GM19467 (cell line): ENCODE data around the gene NT5E.

ENCODE experiments used
- ATAC-seq: cut with Tn5 transposase; IDR thresholded peaks from one replicate; pipeline ENCODE4 v1.9.1; 2021; ENCODE audit warnings: mild to moderate bottlenecking, moderate library complexity; ENCODE audit not compliant: unreplicated experiment

NT5E gene

DNA sequence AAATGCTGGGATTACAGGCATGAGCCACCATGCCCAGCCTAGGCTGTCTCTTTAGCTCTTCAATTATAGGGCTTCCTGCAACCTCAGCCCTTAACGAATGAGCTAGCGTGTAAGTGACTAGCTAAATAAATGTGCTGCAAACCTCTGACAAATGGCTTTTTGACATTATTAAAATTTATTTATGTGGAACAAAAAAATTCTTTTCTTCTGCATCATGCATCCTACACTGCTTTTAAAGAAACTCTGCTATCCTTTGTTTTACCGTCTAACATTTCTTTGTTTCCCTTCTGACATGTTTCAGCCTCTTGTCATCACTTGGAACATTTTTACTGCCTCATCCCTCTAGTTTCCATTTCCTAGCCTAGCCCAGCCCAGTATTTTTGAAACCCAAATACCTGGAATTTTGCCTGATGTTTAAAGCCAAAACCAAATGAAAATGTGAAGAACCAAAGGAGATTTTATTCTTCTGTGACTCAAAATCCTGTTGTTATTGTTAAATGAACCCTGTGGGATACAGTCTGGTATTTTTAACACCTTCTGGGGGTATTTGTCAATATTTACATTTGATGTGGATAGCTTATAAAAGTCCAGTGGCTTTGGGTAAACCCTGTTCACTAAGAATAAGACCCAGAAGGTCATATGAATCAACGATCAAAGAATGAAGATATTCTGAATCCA, 9.5 kb downstream of the NT5E start:
- ATAC-seq = no peak

DNA sequence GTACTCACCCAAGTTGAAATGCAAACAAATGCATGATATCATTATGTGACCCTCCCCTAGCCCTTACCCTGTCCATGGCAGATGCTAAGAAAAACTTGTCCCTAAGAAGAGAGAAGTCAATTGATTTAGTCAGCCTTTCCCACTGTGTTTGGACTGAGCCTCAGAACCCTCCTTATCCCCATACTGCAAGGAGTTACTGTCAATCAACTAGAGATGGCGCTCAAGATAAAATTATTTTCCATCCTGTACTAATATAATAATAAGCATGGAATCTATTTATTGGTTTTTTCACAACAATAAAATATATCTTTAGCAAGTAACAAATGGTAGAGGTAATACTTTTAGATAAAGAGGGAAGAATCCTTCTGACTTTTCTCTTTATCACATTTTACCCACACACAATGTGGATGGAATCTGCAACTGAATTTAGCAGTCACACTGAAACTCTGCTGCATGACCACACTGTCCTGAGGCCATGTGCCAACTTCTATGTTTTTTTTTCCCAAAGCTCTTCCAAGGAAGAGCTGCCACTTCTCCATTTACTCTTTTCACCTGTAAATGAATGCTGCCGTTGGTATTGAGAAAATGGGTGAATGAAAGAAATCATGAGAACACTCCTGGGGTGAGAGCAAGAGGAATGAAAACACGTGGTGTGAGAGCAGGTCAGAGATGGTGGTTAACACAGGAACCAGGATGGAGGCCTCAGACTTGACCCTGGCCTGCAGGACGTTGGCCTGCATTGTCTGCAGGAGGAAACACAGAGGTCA, 10.5 kb downstream of the NT5E start:
- no peak for ATAC-seq

DNA sequence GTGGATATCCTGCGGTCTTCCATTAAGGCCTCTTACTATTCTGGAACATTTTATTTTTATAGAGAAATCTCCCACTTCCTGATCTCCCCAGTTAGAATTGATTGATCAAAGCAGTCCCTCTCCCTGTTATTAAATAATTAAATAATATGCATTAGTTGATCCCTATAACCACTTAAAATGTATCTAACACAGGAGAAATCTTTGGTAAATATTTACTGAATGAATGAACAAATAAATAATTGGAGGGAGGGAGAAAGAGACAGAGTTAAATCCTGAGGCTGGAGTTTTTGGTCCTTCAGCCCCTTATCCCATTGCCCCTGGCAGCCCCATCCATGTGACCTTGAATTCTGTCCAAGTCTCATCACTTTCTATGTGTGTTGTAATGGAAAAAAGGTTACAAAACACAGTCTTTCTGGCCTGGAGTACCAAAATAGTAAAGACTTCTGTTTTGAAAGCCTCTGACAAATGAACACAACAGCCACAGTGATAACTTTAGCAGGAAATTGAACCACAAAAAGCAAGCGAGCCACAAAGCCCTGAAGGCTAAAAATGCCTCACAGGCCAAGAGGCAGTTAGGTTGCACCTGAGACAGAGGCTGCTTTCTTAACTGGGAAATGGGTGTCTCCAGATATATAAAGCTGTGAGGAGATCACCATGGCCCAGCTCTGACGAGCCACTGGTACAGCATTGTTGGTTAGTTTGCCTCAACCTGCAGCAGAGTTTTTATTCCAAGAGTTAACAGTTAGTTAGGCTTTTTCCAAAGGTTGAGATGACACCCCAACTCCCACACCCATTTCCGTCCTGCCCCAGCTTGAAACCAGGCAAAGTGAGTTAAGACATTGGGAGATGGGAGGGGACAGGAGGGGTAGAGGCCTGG, 11.3 kb downstream of the NT5E start:
- ATAC-seq = peak; percentile 71

DNA sequence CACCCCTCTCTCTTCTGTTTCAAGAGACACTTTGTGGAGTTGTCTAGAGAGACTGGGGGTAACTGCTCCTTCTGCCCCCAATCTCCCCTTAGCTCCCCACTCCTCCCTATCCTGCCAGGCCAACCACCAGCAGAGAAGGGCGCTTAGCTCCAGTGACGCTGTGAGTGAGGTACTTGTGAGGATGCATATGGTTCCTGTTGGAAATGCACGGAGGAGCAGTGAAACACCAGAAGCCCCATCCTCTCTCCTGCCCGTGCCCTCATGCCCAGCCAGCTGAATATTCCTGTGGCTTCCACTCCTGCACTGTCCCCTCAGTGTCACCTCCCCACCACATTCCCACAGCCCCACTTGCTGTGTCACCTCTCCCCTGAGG, 11.9 kb downstream of the NT5E start:
- ATAC-seq = no peak

DNA sequence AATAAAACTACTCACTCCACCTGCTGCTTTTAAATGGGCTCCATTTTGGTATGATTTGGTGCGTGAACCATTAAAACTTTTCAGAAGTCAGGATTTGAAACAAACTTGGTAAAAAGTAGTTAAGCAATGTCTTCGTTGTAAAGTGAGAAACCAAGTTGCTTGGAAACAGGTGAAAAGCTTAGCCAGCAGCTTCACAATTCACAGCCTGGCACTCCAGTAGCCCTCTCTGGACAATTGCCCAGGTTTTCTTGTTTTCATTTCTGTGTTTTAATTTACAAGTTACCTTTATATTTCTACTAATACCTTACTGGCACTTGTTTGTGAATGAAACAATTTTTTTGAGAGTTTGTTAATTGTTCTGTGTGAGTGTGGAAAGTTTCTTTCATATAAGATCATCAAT, 12.8 kb downstream of the NT5E start:
- ATAC-seq = no peak

DNA sequence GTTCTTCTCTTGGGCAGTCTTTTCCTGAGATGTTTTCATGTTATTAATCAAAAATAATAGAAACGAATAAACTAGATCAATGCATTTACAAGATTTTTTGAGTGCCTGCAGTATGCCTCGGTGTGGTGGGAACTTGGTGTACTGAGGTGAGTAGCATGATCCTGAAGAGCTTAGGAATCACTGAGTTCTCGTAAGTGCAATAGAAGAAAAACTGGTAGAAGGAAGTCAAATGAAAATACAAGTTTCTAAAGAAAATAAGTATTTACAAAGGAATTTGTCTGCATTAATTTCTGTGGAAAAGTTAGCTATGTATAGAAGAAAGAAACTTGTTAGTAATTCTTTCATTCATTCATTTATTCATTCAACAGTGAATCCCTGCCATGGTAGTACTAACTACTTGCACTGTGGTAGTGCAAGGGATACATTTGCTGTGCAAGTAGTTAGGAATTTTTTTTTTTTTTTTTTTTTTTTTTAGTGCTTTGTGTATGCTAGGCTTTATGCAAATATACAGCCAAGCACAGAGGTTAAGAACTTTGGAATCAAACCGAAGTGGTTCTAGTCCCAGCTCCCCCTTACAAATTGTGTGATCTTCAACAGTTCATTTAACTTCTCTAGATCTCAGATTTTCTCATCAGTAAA, 13.9 kb downstream of the NT5E start:
- ATAC-seq = no peak

DNA sequence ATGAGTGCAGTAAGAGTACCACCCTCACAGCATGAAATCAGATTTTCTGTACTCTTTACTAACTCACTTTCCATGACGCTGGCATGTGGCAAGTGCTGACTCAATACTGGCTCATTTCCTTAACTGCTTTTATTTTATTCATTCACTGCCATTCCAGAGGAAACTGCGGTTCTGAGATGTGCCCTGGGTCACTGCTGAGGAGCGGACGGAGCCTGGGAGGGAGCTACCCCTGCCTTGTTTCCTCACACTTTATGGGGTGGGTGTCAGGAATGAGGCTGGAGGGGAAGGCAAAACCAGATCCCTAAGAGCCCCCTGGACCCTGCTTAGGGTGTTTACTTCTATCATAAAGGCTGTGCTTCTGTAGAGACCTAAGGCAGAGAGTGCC, 14.4 kb downstream of the NT5E start:
- ATAC-seq = no peak

DNA sequence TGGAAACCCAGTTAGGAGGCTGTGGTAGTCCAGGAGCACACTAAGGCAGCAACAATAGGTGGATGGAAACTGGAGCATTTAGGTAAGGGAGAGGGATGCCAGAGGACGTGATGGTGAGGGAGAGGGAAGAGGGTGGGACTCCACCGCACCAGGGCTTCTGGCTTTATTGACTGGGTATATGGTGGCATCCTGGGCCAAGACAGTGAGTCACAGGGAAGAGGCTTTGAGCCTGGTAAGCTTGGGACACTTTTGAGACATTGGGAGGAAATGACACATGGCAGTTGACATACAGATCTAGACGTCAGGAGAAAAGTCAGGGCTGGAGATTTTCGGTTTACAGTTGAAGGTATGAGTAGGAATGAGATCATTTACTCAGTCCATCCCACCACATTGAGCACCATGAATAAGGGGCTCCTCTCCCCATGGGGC, 14.9 kb downstream of the NT5E start:
- no peak for ATAC-seq

DNA sequence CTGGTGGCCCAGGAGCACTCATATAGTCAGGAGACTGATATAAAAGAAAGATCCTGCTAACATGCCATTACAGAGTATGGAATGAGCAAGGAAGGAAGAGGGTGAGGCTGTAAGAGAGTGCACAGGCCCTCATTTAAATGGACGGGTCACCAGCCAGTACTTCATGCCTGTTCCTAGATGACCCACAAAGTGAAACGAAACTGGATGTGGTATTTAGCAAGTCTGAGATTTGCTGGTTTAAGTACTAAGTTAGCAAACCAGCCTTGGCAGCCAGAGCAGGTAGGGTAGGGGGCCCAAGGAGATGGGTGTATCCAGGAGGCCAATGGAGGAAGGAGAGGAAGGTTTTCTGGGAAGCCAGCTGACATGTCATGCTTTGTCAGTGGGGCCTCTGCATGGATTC, 15.9 kb downstream of the NT5E start:
- ATAC-seq = peak; percentile 51

DNA sequence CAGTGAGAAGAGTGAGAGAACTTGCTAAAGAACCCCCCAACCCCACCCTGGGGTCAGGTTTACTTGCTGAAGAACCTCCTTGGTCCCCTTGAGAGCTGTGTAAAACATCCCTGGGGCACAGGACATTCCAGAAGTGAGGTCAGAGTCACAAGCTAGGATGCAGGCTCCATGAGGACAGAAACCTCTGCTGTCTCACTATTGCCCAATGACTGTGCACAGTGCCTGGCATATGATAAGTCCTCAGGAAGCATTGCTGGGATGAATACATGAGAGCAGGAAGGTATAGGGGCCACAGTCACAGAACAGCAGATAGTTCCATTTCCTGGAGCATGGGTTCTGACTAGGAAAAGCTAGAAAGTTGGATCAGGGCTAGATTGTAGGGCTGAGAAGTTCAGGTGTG, 18.4 kb downstream of the NT5E start:
- no peak for ATAC-seq

DNA sequence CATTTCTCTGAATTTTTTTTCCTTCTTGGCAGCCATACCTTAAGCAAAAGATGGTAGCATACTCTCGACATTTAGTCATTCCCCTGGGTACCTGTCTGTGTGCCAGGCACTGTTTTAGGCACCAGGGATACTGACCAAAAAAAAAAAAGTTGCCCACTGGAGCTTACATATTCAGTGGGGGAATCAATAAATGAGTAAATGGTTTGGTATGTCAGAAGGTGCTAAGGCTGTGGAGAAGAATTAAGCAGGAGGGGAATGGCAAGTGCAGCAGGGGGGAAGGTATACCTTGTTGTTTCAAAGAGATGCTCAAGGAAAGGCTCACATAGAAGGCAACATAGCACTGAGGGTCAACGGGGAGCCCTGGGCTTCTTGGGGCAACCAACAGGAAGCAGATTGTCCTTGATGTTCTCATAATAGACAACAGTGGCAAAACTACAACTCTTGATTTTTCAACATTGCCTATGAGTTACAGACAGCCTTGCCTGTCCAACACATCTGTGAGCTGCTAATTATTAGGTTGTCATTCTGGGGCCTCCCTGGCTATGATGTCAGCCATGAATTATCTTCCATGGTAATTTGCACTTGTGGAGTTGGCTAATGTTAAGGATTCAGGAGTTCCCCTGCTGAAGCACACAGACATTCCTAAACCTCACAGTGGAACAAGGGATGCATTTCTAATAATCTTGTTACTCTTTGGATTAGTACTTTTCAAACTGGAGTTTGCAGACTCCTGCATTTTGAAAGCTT, 19.6 kb downstream of the NT5E start:
- ATAC-seq = no peak

DNA sequence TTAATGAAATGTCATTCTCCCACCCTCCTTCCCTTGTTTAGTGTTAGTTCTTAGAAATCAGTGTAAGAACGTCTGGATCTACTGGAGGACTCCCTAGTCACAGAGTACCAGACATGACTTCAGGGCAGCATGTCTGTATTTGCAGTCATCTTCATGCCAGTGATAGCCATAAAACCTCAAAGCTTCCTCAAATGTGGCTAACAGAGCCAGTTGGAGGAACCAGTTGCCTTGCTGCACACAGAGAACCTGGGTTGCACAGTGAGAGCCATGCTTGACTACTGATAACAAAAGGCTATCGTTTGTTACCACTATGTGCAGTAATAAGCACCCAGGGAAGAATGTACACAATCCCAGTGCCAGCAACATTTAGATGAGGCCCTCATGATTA, 20.1 kb downstream of the NT5E start:
- no peak for ATAC-seq

DNA sequence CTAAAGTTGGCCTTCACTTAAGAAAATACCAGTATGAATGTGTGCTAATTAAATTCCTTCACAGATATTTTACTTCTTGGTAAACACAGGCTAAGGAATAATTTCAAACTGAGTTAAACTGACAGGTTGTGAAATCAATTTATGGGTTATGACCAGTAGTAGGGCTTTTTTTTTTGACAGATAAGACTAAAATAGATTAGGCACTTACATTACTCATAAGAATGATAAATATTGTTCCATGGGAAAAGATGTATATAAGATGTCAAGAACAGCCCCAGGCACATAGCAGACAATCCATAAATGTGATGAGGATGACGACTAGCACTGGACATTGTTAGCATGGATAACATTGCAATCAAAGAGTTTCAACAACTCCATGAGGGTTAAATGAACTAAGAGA, 22.9 kb downstream of the NT5E start:
- no peak for ATAC-seq

DNA sequence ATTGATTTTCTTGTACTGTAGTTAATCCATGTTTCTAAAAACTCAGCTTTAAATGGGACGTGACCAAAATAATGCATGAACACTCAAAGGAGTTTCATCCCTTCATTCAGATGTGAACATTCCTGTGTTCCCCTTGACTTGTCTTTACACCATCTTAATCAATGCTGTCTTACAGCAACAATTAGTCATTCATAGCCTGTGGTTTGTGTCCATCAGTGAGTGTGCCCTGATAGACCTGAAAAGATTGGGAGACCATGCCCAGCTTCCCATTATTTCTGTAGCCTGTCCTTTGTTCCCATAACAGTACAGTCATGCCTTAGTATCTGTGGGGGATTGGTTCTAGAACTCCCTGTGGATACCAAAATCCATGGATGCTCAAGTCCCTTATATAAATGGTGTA, 23.9 kb downstream of the NT5E start:
- ATAC-seq = no peak

DNA sequence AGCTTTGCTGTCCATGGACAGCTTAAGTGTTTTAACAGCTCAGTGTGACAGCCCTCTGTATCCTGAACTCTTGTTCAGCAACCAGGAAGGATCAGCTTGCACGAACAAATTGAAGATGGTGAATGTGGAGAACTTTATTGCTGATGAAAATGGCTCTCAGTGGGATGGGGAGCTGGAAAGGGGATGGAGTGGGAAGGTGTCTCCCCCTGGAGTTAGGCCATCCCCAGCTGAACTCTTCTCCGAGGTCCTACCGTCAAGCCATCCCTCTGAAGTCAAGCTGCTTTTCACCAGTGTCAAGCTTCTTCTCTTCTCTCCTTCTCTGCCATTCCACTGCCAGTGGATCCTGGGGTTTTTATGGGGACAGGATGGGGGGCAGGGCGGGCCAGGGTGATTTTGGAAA, 26.6 kb downstream of the NT5E start:
- ATAC-seq = no peak

DNA sequence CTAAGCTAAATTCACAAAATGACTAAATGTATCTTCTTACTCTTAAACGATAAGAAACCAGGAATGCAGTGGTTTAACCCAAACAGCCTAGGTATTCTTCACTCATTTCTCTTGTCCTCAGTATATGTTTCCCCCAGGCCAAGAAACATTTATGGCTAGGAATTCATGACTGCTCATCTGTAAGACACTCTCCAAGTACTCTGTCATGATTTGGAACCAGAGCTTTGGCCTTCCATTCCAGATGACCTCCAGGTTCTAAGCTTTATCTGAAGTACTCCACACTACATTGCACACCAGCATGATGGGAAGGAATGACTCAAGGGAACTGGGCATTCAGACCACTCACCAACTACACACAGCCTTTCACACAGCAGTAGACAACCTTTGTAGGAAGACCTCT, 29.3 kb downstream of the NT5E start:
- ATAC-seq = no peak

DNA sequence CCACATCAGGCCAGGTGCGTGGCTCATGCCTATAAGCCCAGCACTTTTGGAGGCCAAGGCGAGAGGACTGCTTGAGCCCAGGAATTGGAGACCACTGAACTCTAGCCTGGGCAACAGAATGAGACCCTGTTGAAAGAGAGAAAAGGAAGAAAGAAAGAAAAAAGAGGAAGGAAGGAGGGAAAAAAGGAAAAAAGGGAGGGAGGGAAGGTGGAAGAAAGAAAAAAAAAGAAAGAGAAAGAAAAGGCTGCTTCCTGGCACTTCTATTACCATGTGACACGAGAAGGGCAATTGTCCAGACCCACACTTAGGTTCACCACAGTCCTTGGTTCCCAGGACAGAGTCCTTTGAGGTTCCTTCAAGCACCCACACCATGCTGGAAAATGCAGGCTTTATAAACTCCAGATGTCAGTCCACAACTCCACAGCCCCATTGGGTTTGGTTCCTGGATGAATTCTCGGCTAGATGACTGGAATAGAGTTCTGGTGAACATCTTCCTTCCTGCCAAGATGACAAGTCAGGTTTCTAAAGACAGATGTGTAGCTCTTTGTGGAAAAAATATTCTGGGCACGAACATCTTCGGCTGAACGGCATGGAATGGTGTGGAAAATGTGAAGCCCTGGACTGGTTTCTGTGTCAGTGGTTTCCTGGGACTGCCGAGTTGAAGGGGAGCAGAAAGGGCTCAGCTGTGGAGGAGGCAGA, 32.5 kb downstream of the NT5E start:
- ATAC-seq = no peak

DNA sequence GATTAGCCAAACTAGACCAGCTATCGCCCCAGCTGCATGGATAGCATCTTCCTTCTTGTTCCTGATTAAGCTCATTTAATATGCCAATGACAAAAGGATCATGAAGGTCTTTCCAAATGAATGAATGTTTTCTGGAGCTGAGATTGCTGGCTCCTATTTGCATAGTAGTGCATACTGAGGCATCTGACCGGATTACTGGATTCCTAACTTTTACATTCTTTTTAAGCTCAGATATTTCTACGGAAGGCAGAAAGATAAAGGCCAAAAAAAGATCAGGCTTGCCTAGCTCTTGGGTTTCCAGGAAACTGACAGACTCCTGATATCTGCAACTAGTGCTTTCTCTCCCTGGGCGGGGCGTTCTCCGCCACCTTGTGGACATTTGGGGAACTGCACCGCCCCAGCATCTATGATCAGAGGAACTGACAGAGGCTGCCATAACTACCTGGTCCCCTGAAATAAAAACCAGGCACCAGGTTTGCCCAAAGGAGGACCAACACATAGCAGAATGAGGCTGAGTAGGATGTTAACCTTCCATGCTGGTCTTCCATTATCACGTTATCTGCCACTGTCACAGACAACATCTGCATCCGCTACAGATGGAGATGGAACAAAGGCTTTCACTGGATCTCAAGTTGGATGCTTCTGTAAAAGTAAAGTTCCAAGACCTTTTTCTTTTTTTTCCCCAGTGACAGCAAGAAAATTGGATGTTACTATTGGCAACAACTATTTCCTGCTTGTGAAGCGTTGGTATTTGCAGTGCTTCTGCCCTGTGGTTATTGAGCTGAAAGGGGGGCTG, 33.2 kb downstream of the NT5E start:
- peak; percentile 92 for ATAC-seq

DNA sequence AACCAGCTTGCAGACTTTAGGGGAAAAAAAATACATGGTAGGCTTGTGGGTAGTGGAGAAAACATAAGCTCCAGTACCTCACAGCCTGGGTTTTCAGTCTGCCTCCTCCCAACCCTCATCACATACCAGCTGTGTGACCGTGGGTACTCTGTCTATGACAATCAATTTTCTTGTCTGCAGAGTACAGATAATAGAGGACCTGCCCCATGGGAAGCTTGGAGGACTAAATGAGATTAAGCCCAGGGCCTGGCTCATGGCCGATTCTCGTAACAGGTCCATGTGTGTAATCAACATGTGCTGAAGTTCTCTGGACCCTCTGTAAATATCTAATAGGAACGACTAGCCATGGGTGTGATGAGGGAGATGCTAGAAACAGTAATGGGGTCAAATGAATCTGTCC, 34.0 kb downstream of the NT5E start:
- ATAC-seq = no peak
